Stimulated activated CD8-positive, alpha-beta memory T cell treated with anti-CD3 and anti-CD28 coated beads, Interleukin-7, amount 100 ng/mL, for 4 hours (primary cell): ENCODE measurements around the gene AKR1C2.
"Not testable (repeated sequence)": the region's sequence is repeated elsewhere in the genome, so short reads cannot be mapped to it uniquely, and the experiment has no call there.

Source experiments
- DNase-seq, 2 donors: peaks; one replicate each; pipeline ENCODE4 v3.0.0-alpha.2; 2020; ENCODE audit warnings: low read depth in 2 of 2

The AKR1C2 gene

DNA sequence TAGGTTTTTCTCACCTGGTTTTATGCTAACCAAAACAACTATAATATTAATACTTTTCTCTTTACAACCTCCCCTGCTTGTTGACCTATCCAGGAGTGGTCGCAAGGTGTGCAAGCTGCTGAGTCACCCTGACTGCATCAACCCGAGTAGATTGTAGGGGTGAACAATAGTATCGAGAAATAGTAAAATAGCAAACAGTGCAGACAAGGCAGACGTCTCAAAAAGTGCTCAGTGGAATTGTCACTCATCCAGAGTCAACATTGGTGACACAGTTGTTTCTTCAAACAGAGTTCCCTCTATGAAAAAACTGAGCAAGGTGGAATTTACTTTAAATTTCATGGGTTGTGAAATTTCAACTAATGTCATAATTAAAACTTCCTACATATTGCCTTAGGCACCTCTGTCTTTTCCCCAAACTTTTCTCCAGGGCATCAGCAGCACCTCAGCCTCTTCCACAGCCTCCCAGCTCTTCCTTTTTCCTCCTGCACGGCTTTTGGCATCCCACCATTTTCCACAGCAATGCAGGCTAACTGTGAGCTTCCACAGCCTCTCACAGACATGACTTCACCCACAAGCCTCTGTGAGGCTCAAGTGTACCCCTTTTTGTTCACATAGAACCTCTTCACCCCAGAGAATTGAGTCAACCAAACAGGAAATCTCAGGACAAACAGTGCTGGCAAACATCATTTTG, 46.6 kb downstream of the AKR1C2 start:
- DNase-seq, result not testable (repeated sequence)

GRCh38 chr10:4956088-4956487, 47.6 kb downstream of the AKR1C2 start:
- not testable (repeated sequence) for DNase-seq

- no peak for DNase-seq
These were observed 50.3 kb downstream of the AKR1C2 start for GRCh38 chr10:4953405-4953804.

GRCh38 chr10:4951512-4952162, 52.0 kb downstream of the AKR1C2 start:
- DNase-seq, result not testable (repeated sequence)

DNA sequence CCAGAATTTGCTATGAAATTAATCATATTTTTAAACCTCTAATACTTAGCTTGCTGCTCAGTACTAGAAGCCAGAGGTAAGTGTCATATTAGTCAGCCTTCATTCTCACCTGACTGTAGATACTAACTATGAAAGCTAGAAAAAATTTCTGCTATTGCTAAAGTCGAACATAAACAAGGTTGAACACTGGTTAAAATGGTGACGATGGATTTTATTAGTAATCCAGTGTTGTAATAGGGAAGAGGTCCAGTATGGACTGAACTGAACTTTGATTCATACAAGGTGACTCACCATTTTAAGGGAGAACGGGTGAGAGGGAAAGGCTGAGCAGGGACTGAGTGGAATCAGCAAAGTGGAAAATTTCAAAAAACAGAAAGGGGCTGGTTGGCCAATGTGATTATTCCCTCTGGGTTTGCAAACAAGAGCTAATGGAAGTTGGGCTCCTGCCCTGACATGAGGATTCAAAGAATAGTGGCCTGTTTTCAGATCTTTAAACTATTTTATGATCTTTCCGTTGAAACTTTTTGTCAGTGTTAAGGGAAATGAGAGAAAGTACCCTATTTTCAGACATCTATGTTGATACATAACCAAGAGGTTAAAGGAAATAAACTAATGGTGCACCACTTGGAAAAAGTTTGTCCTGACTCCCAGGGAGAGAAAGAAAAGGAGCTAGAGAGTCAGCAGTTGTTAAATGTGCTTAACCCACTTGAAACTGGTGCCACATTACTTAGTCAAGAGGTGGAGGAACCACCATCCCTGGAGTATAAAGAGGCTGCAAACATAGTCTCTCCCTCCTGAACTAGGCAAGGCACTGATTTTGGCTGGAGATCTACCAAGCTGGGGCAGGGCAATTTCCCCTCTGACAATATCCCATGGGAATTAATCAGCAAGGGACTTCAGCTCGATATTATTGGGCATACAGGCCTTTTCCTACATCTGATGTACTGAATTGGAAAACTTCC, 55.7 kb downstream of the AKR1C2 start:
- no peak for DNase-seq

GRCh38 chr10:4947039-4947634, 56.5 kb downstream of the AKR1C2 start:
- DNase-seq, result no peak

DNA sequence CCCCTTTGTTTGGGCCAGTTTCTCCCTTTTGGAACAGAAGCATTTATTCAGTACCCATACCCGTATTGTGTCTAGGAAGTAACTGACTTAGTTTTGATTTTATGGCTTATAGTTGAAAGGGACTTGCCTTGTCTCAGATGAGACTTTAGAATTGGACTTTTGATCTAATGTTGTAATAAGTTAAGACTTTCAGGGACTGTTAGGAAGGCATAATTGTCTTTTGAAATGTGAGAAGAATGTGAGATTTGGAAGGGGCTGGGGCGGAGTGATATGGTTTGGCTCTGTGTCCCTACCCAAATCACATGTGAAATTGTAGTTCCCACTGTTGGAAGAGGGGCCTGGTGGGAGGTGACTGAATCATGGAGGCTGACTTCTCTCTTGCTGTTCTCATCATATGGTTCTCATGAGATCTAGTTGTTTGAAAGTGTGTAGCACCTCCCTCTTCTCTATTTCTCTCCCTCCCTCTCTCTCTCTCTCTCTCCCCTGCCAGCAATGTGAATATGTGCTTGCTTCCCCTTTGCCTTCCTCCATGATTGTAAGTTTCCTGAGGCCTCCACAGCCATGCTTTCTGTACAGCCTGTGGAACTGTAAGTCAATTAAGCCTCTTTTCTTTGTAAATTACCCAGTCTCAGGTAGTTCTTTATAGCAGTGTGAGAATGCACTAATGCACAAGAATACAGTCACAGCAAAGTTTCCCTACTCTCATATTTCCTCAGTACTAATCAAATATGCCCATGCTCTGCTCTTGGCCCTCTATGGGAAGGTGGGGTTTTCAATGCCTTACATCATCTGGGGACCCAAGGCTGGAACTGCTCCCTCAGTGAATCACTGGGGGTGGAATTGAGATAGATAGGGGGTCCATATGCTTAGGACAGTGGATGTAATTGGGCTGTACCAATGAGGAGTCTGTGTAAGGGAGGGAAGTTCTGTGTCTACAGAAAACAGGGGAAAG, 57.6 kb downstream of the AKR1C2 start:
- DNase-seq, result no peak

DNA sequence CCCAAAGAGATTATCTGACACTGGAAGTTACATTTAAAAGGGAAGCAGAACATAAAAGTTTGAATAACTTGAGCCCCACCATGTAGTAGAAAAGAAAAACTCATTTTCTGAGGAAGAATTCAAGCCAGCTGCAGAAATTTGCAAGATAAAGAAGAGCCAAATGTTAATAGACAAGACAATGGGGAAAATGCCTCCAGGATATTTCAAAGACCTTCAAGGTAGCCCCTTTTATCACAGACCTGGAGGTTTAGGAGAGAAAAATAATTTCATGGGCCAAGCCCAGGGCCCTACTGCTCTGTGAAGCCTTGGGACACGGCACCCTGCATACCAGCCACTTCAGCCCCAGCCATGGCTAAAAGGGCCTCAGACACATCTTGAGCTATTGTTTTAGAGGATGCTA, 58.8 kb downstream of the AKR1C2 start:
- no peak for DNase-seq

DNA sequence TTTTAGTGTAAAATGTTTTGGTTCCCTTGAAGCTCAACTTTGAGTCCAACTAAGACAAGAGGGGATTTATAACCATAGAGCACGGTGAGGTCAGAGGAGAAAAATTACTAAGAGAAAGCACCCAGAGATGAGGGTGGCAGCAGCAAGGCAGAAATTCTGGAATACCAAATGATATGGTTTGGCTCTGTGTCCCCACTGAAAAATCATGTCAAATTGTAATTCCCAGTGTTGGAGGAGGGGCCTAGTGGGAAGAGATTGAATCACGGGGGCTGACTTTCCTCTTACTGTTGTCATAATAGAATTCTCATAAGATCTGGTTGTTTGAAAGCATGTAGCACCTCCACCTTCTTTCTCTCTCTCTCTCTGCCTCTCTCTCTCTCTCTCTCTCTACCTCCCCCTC, 59.8 kb downstream of the AKR1C2 start:
- DNase-seq, result no peak

- not testable (repeated sequence) for DNase-seq
These were observed 60.2 kb downstream of the AKR1C2 start for GRCh38 chr10:4943416-4943815.

- DNase-seq, result not testable (repeated sequence)
These were observed 60.7 kb downstream of the AKR1C2 start for GRCh38 chr10:4942931-4943330.

DNA sequence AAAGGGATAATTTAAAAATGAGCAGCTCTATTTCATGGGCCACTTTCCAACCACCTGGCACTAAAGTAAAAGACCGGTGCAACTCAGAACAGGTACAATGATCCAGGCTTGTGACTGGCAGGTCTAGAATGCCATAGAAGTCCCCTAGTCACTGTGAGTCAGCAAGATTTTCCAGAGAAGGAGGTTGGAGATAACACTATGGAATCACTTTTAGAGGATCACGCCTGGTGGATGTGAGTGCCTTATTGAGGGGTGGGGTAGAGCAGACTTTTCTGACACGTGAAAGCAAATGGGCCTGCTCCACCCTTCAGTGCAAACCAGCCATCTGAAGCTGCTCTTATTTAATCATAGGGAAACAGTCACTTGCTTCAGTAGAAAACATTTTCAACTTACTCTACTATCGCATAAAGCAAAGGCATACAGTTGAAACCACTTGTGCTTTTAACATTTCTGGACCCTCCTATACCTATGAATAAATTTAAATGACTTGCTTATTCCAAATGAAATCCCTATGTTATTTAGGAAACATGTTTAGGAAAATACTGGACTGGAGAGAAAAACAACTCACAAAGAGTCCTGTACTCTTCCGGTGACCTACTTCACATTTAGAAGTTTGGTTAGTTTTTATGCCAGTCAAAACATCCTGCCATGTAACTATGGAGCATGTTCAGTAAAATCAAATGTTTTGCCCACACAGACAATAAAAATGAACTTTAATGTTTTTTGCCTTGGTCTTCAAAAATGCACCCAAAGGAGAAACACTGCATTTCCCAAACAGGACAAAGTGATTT, 61.9 kb downstream of the AKR1C2 start:
- DNase-seq, result no peak

- DNase-seq, result not testable (repeated sequence)
These were observed 62.7 kb downstream of the AKR1C2 start for GRCh38 chr10:4940909-4941308.

- DNase-seq, result not testable (repeated sequence)
These were observed 63.6 kb downstream of the AKR1C2 start for GRCh38 chr10:4940073-4940428.

DNA sequence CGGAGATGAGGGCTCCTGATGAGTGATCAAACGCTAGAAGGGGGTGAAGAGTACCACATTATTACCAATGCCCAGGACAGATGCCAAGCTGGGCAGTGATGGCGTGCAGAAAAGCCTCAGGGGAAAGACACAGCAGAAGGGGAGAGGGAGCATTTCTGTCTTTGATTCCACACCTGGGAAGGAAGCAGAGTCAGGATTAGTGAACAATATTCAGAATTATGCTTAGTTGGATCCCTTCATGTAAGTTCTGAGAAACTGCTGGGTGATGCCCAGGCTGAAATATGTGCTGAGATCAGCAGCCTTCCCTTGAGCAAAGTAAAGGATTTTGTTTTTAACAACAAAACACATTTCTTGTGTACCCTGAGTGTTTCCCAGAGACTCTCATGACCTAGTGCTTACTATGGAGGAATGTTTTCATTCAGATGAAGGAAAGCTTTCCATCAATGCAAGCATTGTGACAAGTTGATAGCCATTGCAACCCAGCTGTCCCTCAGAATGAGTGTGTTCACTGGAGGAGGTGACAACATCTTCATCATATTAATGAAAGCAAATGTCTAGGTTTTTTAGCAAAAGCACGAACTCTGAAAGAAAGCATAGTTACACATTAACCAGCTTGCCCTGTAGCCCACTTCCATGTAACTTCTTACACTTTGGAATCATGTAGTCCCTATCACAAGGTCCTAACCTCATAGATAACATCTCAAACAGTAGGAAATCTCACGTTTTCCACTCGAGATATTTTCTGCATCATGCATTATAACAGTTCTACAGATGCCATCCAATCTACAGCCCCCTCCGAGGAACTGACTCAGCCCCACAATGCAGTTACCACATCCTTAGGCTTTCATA, 64.2 kb downstream of the AKR1C2 start:
- no peak for DNase-seq
